Neural cell (in vitro differentiated cells): Measurements from ENCODE around the gene LRRC8C.

Experiments
- EP300 ChIP-seq: fragments of 450-650 bp; conservative IDR thresholded peaks from 2 replicates; pipeline ENCODE4 v1.6.1; 2014; ENCODE audit warnings: antibody characterized with exemption, mild to moderate bottlenecking, moderate library complexity; ENCODE audit not compliant: poor library complexity, severe bottlenecking
- EZH2 ChIP-seq: fragments of 200-600, 300-800 bp; shearing (Covaris generic), sonication (generic); IDR thresholded peaks from 2 replicates; pipeline ENCODE4 v1.6.1; 2014; ENCODE audit warnings: antibody characterized with exemption, low read length, borderline replicate concordance, mild to moderate bottlenecking; ENCODE audit not compliant: insufficient read depth, poor library complexity, severe bottlenecking
- MXI1 ChIP-seq: fragments of 450-650 bp; conservative IDR thresholded peaks from 2 replicates; pipeline ENCODE4 v1.6.1; 2014; ENCODE audit warnings: antibody characterized with exemption, mild to moderate bottlenecking; ENCODE audit not compliant: poor library complexity, severe bottlenecking
- POLR2AphosphoS5 ChIP-seq: IDR thresholded peaks from 2 replicates; pipeline ENCODE4 v1.6.1; 2012
- RAD21 ChIP-seq: fragments of 450-650 bp; conservative IDR thresholded peaks from 2 replicates; pipeline ENCODE4 v1.6.1; 2014; ENCODE audit warnings: antibody characterized with exemption, mild to moderate bottlenecking, moderate library complexity
- SMC3 ChIP-seq: fragments of 450-650 bp; conservative IDR thresholded peaks from 2 replicates; pipeline ENCODE4 v1.6.1; 2014; ENCODE audit warnings: antibody characterized with exemption, mild to moderate bottlenecking, moderate library complexity; ENCODE audit not compliant: poor library complexity
- TAF1 ChIP-seq: IDR thresholded peaks from 2 replicates; pipeline ENCODE4 v1.6.1; 2012; ENCODE audit warnings: low read depth
- TF ChIP-seq, protein P1 (sequence below): fragments of 450-650 bp; IDR thresholded peaks from 2 replicates; pipeline ENCODE4 v1.5.1; 2014; ENCODE audit warnings: antibody characterized with exemption, mild to moderate bottlenecking, moderate library complexity; ENCODE audit not compliant: poor library complexity, severe bottlenecking
- TF ChIP-seq, protein P2 (sequence below): IDR thresholded peaks from 2 replicates; pipeline ENCODE4 v1.6.1; 2012; ENCODE audit warnings: borderline replicate concordance

DNA sequence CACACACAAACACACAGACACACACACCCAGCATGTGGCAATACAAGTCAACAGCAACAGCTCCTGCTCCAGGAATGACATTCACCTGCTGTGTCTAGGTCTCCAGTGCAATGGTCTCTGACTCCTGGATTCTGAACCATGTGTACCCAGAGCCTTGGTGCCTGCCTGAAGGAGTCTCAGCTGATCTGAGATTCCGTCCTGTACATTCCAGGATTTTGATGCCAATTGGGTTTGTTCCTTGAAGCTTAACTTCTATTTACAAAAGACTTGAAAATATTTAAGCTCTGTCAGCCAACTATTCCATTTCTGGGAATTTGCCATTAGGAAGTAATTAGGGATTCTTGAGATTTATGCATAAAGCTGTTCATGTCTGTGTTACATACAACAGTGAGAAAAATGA, 102.6 kb downstream of the LRRC8C start:
- TF ChIP-seq, protein P1, sequence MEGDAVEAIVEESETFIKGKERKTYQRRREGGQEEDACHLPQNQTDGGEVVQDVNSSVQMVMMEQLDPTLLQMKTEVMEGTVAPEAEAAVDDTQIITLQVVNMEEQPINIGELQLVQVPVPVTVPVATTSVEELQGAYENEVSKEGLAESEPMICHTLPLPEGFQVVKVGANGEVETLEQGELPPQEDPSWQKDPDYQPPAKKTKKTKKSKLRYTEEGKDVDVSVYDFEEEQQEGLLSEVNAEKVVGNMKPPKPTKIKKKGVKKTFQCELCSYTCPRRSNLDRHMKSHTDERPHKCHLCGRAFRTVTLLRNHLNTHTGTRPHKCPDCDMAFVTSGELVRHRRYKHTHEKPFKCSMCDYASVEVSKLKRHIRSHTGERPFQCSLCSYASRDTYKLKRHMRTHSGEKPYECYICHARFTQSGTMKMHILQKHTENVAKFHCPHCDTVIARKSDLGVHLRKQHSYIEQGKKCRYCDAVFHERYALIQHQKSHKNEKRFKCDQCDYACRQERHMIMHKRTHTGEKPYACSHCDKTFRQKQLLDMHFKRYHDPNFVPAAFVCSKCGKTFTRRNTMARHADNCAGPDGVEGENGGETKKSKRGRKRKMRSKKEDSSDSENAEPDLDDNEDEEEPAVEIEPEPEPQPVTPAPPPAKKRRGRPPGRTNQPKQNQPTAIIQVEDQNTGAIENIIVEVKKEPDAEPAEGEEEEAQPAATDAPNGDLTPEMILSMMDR = no peak
- TF ChIP-seq, protein P2, sequence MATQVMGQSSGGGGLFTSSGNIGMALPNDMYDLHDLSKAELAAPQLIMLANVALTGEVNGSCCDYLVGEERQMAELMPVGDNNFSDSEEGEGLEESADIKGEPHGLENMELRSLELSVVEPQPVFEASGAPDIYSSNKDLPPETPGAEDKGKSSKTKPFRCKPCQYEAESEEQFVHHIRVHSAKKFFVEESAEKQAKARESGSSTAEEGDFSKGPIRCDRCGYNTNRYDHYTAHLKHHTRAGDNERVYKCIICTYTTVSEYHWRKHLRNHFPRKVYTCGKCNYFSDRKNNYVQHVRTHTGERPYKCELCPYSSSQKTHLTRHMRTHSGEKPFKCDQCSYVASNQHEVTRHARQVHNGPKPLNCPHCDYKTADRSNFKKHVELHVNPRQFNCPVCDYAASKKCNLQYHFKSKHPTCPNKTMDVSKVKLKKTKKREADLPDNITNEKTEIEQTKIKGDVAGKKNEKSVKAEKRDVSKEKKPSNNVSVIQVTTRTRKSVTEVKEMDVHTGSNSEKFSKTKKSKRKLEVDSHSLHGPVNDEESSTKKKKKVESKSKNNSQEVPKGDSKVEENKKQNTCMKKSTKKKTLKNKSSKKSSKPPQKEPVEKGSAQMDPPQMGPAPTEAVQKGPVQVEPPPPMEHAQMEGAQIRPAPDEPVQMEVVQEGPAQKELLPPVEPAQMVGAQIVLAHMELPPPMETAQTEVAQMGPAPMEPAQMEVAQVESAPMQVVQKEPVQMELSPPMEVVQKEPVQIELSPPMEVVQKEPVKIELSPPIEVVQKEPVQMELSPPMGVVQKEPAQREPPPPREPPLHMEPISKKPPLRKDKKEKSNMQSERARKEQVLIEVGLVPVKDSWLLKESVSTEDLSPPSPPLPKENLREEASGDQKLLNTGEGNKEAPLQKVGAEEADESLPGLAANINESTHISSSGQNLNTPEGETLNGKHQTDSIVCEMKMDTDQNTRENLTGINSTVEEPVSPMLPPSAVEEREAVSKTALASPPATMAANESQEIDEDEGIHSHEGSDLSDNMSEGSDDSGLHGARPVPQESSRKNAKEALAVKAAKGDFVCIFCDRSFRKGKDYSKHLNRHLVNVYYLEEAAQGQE = no peak
- TF ChIP-seq TAF1 = no peak
- no peak for TF ChIP-seq EP300
- TF ChIP-seq EZH2 = no peak
- no peak for TF ChIP-seq MXI1
- no peak for TF ChIP-seq POLR2AphosphoS5
- TF ChIP-seq RAD21 = no peak
- no peak for TF ChIP-seq SMC3
